NB4 (cell line): ENCODE measurements around the gene NRTN.

ENCODE experiments used
- DNase-seq: peaks from one replicate; pipeline ENCODE4 v3.0.0; 2010; ENCODE audit warnings: low read depth
- H3K4me3 ChIP-seq: one replicate; pipeline ENCODE4 v1.5.1; 2011; ENCODE audit warnings: mild to moderate bottlenecking, low read depth, low read length, moderate library complexity
- MAX ChIP-seq: IDR thresholded peaks from 2 replicates; pipeline ENCODE4 v1.6.1; 2011; ENCODE audit warnings: low read depth, low read length
- MYC ChIP-seq: IDR thresholded peaks from 2 replicates; pipeline ENCODE4 v1.6.1; 2011; ENCODE audit warnings: low read depth, low read length
- POLR2A ChIP-seq: IDR thresholded peaks from 2 replicates; pipeline ENCODE4 v1.6.1; 2011; ENCODE audit warnings: mild to moderate bottlenecking; ENCODE audit not compliant: insufficient read length; ENCODE audit errors: extremely low read depth
- TF ChIP-seq, protein P1 (sequence below): IDR thresholded peaks from one replicate; pipeline ENCODE4 v1.5.1; 2012; ENCODE audit warnings: low read depth, low read length

The NRTN gene

DNA sequence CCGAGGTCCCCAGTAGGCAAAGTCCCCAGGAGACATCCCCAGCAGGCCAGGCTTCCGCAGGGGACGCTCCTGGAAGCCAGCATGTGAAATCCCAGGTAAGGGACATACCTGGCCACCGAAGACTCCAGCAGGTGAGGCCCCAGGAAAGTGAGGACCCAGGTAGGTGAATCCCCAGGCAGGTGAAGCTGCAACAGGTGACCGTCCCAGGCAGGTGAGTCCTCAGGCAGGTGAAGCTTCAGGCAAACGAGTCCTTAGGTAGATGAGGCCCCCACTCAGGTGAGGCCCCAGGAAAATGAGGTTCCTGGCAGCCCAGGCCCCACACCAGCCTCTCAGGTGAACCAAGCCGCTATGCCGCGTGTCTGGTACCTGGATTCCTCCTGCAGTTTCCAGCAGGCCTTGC is 26.3 kb downstream of the NRTN start:
- no peak for DNase-seq
- no peak overlapping the region for H3K4me3 ChIP-seq
- TF ChIP-seq, protein P1, sequence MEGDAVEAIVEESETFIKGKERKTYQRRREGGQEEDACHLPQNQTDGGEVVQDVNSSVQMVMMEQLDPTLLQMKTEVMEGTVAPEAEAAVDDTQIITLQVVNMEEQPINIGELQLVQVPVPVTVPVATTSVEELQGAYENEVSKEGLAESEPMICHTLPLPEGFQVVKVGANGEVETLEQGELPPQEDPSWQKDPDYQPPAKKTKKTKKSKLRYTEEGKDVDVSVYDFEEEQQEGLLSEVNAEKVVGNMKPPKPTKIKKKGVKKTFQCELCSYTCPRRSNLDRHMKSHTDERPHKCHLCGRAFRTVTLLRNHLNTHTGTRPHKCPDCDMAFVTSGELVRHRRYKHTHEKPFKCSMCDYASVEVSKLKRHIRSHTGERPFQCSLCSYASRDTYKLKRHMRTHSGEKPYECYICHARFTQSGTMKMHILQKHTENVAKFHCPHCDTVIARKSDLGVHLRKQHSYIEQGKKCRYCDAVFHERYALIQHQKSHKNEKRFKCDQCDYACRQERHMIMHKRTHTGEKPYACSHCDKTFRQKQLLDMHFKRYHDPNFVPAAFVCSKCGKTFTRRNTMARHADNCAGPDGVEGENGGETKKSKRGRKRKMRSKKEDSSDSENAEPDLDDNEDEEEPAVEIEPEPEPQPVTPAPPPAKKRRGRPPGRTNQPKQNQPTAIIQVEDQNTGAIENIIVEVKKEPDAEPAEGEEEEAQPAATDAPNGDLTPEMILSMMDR: no peak
- no peak for TF ChIP-seq MYC
- TF ChIP-seq POLR2A: no peak
- no peak for TF ChIP-seq MAX

- H3K4me3 ChIP-seq: no peak overlapping the region
Observed at GRCh38 chr19:5832061-5832460, 27.2 kb downstream of the NRTN start.

DNA sequence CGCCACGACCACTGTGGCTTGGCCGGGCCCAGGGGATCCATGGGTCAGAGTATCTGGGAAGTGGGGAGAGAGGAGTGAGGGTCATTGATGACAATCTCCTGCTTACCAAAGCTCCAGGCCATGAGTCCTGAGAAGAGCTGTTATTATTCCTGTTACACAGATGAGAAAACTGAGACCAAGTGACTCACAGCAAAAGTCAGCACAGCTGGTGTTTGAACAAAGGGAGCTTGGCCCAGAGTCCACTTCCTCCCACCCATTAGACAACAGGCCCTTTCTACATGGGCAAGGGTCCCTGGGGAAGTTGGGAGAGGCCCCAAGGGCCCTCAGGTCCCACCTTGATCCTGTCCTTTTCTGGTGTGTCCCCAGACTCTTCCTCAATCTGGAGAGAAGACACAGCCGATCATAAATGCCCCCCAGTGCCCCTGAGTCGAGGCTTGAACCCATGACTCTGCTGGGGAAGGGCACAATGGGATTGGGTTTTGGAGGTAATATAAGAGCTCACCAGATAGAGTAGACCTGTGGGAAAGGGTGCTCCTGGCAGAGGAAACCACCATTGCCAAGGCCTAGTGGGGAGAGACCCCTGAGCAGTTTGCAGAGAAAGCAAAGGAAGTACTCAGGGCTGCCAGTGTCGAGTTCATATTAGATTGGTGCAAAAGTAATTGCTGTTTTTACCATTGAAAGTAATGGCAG is 27.8 kb downstream of the NRTN start:
- DNase-seq: no peak
- no peak overlapping the region for H3K4me3 ChIP-seq

More at GRCh38 chr19:5832061-5832460, 27.2 kb downstream of the NRTN start:
- no peak for TF ChIP-seq MAX
- TF ChIP-seq, protein P1: no peak
- no peak for TF ChIP-seq MYC
- TF ChIP-seq POLR2A: no peak
- DNase-seq: no peak

DNA sequence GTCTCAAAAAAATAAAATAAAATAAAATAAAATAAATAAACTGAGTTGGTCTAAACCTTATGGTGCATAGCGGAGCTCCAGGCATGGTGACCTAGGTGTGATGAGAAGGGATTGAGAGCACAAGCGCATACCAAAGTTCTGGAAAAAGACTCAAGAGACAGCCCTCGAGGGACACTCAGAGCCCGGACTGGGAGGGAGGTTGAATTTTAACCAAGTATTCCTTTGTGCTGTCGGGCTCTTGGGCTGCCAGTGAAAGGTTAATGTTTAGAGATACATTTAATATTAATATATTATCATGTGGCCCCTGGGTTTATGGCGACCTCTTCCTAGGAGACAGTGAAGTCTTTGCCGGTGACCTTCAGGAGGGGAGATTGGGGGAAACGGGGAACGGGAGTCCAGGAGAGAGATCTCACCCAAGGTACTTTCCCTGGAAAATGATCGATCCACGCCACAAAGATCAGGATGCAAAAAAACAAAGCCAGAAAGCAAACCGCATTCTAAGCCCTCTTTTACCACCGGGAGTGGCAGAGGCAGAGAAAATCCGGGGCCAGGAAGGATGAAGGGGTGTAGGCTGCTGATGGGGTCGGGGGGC is 33.0 kb downstream of the NRTN start:
- H3K4me3 ChIP-seq: no peak overlapping the region
- TF ChIP-seq, protein P1: no peak
- TF ChIP-seq MAX (no peak), POLR2A (no peak), MYC (no peak)
- DNase-seq: no peak

More for the DNA sequence above, 27.8 kb downstream of the NRTN start:
- TF ChIP-seq MYC: no peak
- no peak for TF ChIP-seq POLR2A
- TF ChIP-seq MAX: no peak
- TF ChIP-seq, protein P1: no peak

DNA sequence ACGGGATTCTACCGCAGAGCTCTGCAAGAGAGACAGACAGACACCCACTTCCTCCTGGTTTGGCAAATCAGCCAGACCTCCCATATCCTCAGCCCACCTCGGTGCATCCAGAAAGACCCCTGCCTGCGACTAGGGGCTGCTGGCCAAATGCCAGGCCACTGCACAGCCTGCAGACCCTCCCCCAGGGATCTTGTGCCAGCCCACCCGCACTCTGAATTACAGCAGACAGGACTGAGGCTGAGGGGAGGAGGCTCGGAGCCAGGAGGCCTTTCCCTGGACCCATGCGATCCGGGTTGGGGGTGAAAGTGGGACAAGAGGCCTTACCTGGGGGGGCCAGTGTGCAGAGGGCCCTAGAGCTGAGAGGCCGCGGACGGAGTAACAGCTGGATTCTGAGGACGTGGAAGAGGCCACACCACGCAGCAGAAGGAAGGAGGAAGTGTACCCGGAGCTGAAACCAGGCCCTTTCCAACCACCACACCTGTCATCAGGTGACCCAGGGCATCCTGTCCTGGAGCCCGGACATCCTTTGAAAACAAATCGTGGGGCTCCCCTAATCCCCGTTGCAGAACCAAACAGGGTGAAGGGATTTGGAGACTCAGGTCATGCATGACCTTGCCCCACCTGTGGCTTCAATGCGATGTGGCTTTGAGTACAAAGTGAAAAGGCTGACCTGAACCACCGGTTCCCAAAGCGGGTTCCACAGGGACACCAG is 33.6 kb downstream of the NRTN start:
- TF ChIP-seq POLR2A (no peak), MAX (no peak), MYC (no peak)
- TF ChIP-seq, protein P1: no peak
- no peak for DNase-seq
- H3K4me3 ChIP-seq: no peak overlapping the region
